GM10266 (cell line): Measurements from ENCODE around the gene CFAP20DC.

Source experiments
- DNase-seq: peaks from one replicate; pipeline ENCODE4 v3.0.0; 2012; ENCODE audit errors: extremely low spot score
- CTCF ChIP-seq: IDR thresholded peaks from 2 replicates; pipeline ENCODE4 v1.5.1; 2012; ENCODE audit warnings: mild to moderate bottlenecking, low read depth; ENCODE audit not compliant: control insufficient read depth, insufficient read depth; ENCODE audit errors: missing control alignments

Gene CFAP20DC

GRCh38 chr3:58946875-58947274, 103.0 kb downstream of the CFAP20DC start:
- DNase-seq = no peak
- TF ChIP-seq CTCF = no peak

GRCh38 chr3:58938057-58938456, 111.8 kb downstream of the CFAP20DC start:
- no peak for TF ChIP-seq CTCF
- no peak for DNase-seq

GRCh38 chr3:58924578-58924977, 125.2 kb downstream of the CFAP20DC start:
- DNase-seq = no peak
- TF ChIP-seq CTCF = no peak

- no peak for DNase-seq
- TF ChIP-seq CTCF = no peak
Observed at GRCh38 chr3:58900386-58900785, 149.4 kb downstream of the CFAP20DC start.

- no peak for TF ChIP-seq CTCF
- no peak for DNase-seq
Observed at GRCh38 chr3:58899953-58900298, 149.9 kb downstream of the CFAP20DC start.

GRCh38 chr3:58899159-58899952, 150.5 kb downstream of the CFAP20DC start:
- no peak for TF ChIP-seq CTCF
- peak; percentile 38 for DNase-seq

GRCh38 chr3:58898513-58898912, 151.3 kb downstream of the CFAP20DC start:
- DNase-seq = no peak
- TF ChIP-seq CTCF = no peak
